Activated B cell treated with CpG ODN at 0.5 μM for 24 hours (primary cell): ENCODE results near the gene PALLD. TPM values are rescaled to one million over a fixed set of nuclear protein-coding genes. Genes with fewer than 3 reads are reported as not detected.

Experiments
- ATAC-seq: fragments of 200-7000 bp; cut with Tn5 transposase; one replicate; pipeline ENCODE4 v1.10.0; 2021; ENCODE audit warnings: low read depth, mild to moderate bottlenecking, moderate library complexity
- CTCF ChIA-PET: fragments of 350-600 bp; sonication (Branson Sonifier 250); formaldehyde crosslinking; loops from one replicate; lab custom pipeline; 2021; ENCODE audit warnings: antibody characterized with exemption; lab: Charles Lee
- POLR2A ChIA-PET: fragments of 350-600 bp; sonication (Branson Sonifier 250); formaldehyde crosslinking; loops from one replicate; lab custom pipeline; 2021; ENCODE audit warnings: antibody characterized with exemption; lab: Charles Lee
- DNase-seq: peaks from one replicate; pipeline ENCODE4 v3.0.0; 2022
- H3K27ac Mint-ChIP-seq: one replicate; pipeline ENCODE4 v1.8.0; 2020; ENCODE audit warnings: mixed read lengths
- H3K27me3 Mint-ChIP-seq: one replicate; pipeline ENCODE4 v1.8.0; 2021; ENCODE audit warnings: mixed read lengths
- H3K36me3 Mint-ChIP-seq: one replicate; pipeline ENCODE4 v1.8.0; 2021; ENCODE audit warnings: low read depth, mixed read lengths
- H3K4me1 Mint-ChIP-seq: one replicate; pipeline ENCODE4 v1.8.0; 2021; ENCODE audit warnings: mixed read lengths
- H3K4me3 Mint-ChIP-seq: one replicate; pipeline ENCODE4 v1.8.0; 2020; ENCODE audit warnings: mild to moderate bottlenecking, mixed read lengths
- H3K9me3 Mint-ChIP-seq: one replicate; pipeline ENCODE4 v1.8.0; 2020; ENCODE audit warnings: mixed read lengths
- CTCF ChIP-seq: fragments of 200-600 bp; IDR thresholded peaks from one replicate; pipeline ENCODE4 v1.8.0; 2022; ENCODE audit warnings: antibody characterized with exemption, mild to moderate bottlenecking
- intact Hi-C: fragments of 100-400 bp; cut with micrococcal nuclease; formaldehyde crosslinking; loops from one replicate; pipeline ENCODE4 v1.15.1; 2024
- total RNA-seq: library from RNA; stranded (reverse); gene quantifications from 2 replicates; pipeline ENCODE4 v1.2.3, GENCODE V29; 2022

Gene PALLD
- total RNA-seq, 1 donor from 2014 or later = 0.44 TPM

- no peak for TF ChIP-seq CTCF
- ATAC-seq (no peak), DNase-seq (no peak)
- Mint-ChIP-seq H3K27ac (no peak overlapping the region), H3K36me3 (no peaks in the 10 kb centered on the region), H3K4me1 (no peaks in the 10 kb centered on the region), H3K27me3 (peaks cover 15% of the 10 kb centered on the region), H3K4me3 (no peak overlapping the region), H3K9me3 (no peaks in the 10 kb centered on the region)
- POLR2A ChIA-PET = no interaction called here
- CTCF ChIA-PET = no interaction called here
- intact Hi-C loops = no loop called here
Observed at GRCh38 chr4:168857009-168857408, 360.2 kb downstream of the PALLD start.

DNA sequence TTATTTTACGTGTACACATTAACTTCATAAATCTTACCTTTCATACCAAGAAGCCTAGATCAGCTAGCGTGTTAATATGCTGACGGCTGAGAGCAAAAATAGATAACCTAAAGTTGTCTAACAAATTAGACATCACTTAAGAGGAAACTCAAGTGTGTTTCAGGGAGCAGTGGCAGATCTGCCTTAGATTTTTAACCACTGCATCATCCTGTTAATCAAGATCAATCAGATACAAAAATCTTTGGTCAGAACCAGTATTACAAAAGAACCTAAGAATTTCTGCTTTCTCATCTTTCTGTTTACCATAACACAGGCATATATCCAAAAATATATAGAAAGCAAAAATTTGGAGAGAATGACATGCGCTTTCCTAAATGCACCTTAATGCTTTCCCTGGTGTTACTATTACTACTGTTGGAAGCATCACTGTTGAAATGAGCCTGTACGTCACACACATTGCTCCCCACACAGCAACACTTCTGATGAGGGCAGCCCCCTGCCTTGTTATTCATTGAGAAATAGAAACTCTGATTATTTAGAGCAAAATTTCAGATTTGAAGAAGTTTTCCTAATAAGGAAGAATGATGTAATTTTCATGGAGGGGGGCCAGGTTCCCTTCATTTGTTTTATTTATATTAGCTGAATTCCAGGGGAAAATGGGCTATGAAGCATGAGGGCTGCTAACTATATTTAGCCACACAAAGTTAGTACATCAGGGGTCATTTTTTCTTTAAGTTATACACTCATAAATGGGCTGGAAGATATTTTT, 360.9 kb downstream of the PALLD start:
- CTCF ChIA-PET = no interaction called here
- Mint-ChIP-seq H3K9me3 (no peaks in the 10 kb centered on the region), H3K4me3 (no peak overlapping the region), H3K27ac (no peak overlapping the region), H3K4me1 (no peaks in the 10 kb centered on the region), H3K36me3 (no peaks in the 10 kb centered on the region), H3K27me3 (peaks cover 15% of the 10 kb centered on the region)
- no peak for TF ChIP-seq CTCF
- intact Hi-C loops = no loop called here
- POLR2A ChIA-PET = no interaction called here
- DNase-seq (no peak), ATAC-seq (no peak)

GRCh38 chr4:168859100-168859499, 362.2 kb downstream of the PALLD start:
- Mint-ChIP-seq H3K27ac (no peak overlapping the region), H3K36me3 (no peaks in the 10 kb centered on the region), H3K4me1 (no peaks in the 10 kb centered on the region), H3K9me3 (no peaks in the 10 kb centered on the region), H3K4me3 (no peak overlapping the region), H3K27me3 (peaks cover 9% of the 10 kb centered on the region)
- intact Hi-C loops = no loop called here
- TF ChIP-seq CTCF = no peak
- CTCF ChIA-PET = no interaction called here
- ATAC-seq (no peak), DNase-seq (no peak)
- POLR2A ChIA-PET = no interaction called here

GRCh38 chr4:168859888-168860694, 363.2 kb downstream of the PALLD start:
- Mint-ChIP-seq H3K4me3 (no peak overlapping the region), H3K36me3 (no peaks in the 10 kb centered on the region), H3K27me3 (peaks cover 9% of the 10 kb centered on the region), H3K4me1 (no peaks in the 10 kb centered on the region), H3K27ac (no peak overlapping the region), H3K9me3 (no peaks in the 10 kb centered on the region)
- no peak for TF ChIP-seq CTCF
- intact Hi-C loops = no loop called here
- CTCF ChIA-PET = no interaction called here
- ATAC-seq (no peak), DNase-seq (no peak)
- POLR2A ChIA-PET = no interaction called here

- Mint-ChIP-seq H3K27ac (no peak overlapping the region), H3K27me3 (peaks cover 5% of the 10 kb centered on the region), H3K4me1 (no peaks in the 10 kb centered on the region), H3K36me3 (no peaks in the 10 kb centered on the region), H3K9me3 (no peaks in the 10 kb centered on the region), H3K4me3 (no peak overlapping the region)
- CTCF ChIA-PET = no interaction called here
- ATAC-seq = no peak
- no peak for TF ChIP-seq CTCF
- POLR2A ChIA-PET = no interaction called here
- DNase-seq = no peak
- intact Hi-C loops = no loop called here
Observed at GRCh38 chr4:168860827-168861226, 364.0 kb downstream of the PALLD start.
